SU-DHL-6 (cell line): ENCODE measurements around the gene CLPTM1L.

Experiments used
- CTCF ChIP-seq: fragments of 200-600 bp; sonication (generic); IDR thresholded peaks from one replicate; pipeline ENCODE4 v1.5.1; 2017; ENCODE audit warnings: antibody characterized with exemption, mild to moderate bottlenecking, low read length, moderate library complexity; ENCODE audit not compliant: insufficient read depth, poor library complexity, severe bottlenecking
- EZH2phosphoT487 ChIP-seq: fragments of 200-600 bp; sonication (generic), shearing (Covaris generic); conservative IDR thresholded peaks from 2 replicates; pipeline ENCODE4 v1.6.1; 2018; ENCODE audit warnings: mild to moderate bottlenecking, antibody characterized with exemption, low read length, moderate library complexity, mixed read lengths

- TF ChIP-seq CTCF (no peak), EZH2phosphoT487 (no peak)
Measured at GRCh38 chr5:1292139-1292538, 52.8 kb downstream of the CLPTM1L start.
